ENCODE data around the gene MOB3B.

DNA sequence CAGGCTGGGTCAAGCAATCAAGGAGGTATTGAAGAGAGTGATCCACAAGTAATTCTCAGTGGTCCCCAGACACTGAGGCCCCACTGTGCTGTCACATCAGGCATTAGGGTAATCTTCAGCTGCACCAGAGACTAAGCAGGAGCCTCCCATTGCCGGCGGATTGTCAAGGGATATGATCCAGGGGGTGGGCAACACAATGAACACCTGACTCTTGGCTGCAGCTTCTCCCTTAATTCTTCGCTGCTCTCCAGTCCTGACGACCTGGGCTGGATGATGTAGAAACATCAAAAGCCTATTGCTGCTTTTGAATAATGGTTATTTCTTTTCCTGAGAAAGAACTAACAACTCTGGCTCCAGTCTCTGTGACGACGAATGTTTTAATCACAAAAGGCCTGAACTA, 83.9 kb downstream of the MOB3B start:
- TF ChIP-seq FOXM1 (IDR thresholded peaks at IDR 0.05; ENCODE audit: borderline replicate concordance) (no peak), SP1 (IDR thresholded peaks at IDR 0.05) (no peak), LEF1 (IDR thresholded peaks at IDR 0.05; ENCODE audit: borderline replicate concordance) (no peak), ARNT (IDR thresholded peaks at IDR 0.05) (no peak), TARDBP (IDR thresholded peaks at IDR 0.05) (no peak), ELF4 (IDR thresholded peaks at IDR 0.05) (no peak), FOXA1 (IDR thresholded peaks at IDR 0.05) (no peak), HDGF (IDR thresholded peaks at IDR 0.05; ENCODE audit: borderline replicate concordance) (no peak), FOXK2 (IDR thresholded peaks at IDR 0.05) (no peak), PKNOX1 (IDR thresholded peaks at IDR 0.05) (no peak), BHLHE40 (IDR thresholded peaks at IDR 0.05; ENCODE audit: borderline replicate concordance) (no peak), NFRKB (IDR thresholded peaks at IDR 0.05) (no peak)
